Smooth muscle cell (in vitro differentiated cells): ENCODE measurements around the gene FGD4. TPM values are rescaled to one million over a fixed set of nuclear protein-coding genes. Genes with fewer than 3 reads are reported as not detected.
"Not testable (repeated sequence)": the region's sequence is repeated elsewhere in the genome, so short reads cannot be mapped to it uniquely, and the experiment has no call there.

Experiments used
- DNase-seq: peaks from one replicate; lab custom pipeline; 2025; ENCODE audit not compliant: unreplicated experiment; lab: John Stamatoyannopoulos, UW
- H2AFZ ChIP-seq: fragments of 200-600 bp; sonication (generic); 2 replicates; pipeline ENCODE4 v1.6.0; 2016; ENCODE audit warnings: antibody characterized with exemption, low read depth, mild to moderate bottlenecking
- H3F3A ChIP-seq: fragments of 200-600 bp; sonication (generic); 2 replicates; pipeline ENCODE4 v1.6.0; 2017; ENCODE audit warnings: antibody characterized with exemption, low read depth
- H3K27ac ChIP-seq: fragments of 200-600 bp; sonication (generic); 2 replicates; pipeline ENCODE4 v1.5.1; 2016; ENCODE audit warnings: low read depth, mild to moderate bottlenecking
- H3K27me3 ChIP-seq: fragments of 200-600 bp; sonication (generic); 2 replicates; pipeline ENCODE4 v1.6.1; 2016; ENCODE audit warnings: low read depth, mild to moderate bottlenecking
- H3K36me3 ChIP-seq: fragments of 200-600 bp; sonication (generic); 2 replicates; pipeline ENCODE4 v1.5.1; 2016; ENCODE audit warnings: low read depth
- H3K4me1 ChIP-seq: fragments of 200-600 bp; sonication (generic); 2 replicates; pipeline ENCODE4 v1.5.1; 2016; ENCODE audit warnings: low read depth
- H3K4me2 ChIP-seq: fragments of 200-600 bp; sonication (generic); 2 replicates; pipeline ENCODE4 v1.6.0; 2016; ENCODE audit warnings: mild to moderate bottlenecking
- H3K4me3 ChIP-seq: fragments of 200-600 bp; sonication (generic); 2 replicates; pipeline ENCODE4 v1.5.1; 2016; ENCODE audit warnings: mild to moderate bottlenecking
- H3K79me2 ChIP-seq: fragments of 200-600 bp; sonication (generic); 2 replicates; pipeline ENCODE4 v1.6.0; 2016; ENCODE audit warnings: low read depth, mild to moderate bottlenecking
- H3K9ac ChIP-seq: fragments of 200-600 bp; sonication (generic); 2 replicates; pipeline ENCODE4 v1.6.0; 2016; ENCODE audit warnings: low read depth
- H3K9me3 ChIP-seq: fragments of 200-600 bp; sonication (generic); replicated peaks from 2 replicates; pipeline ENCODE4 v1.5.1; 2016; ENCODE audit warnings: low read depth
- H4K20me1 ChIP-seq: fragments of 200-600 bp; sonication (generic); 2 replicates; pipeline ENCODE4 v1.6.0; 2016; ENCODE audit warnings: low read depth
- WGBS: methylation state at CpG from one replicate; pipeline ENCODE4 v1.1.7; 2016; ENCODE audit warnings: low lambda C conversion rate; 5-methylcytosine and 5-hydroxymethylcytosine counted together
- polyA plus RNA-seq: library from polyadenylated mRNA; unstranded; fragments of >200 nt; fragmentation: Nextera tagmentation; extraction: Ambion mirVana; gene quantifications from 2 replicates; pipeline ENCODE4 v1.2.1, GENCODE V29; 2016
- total RNA-seq: library from RNA; depleted of rRNA; stranded (reverse); fragments of >200 nt; gene quantifications from 2 replicates; pipeline ENCODE4 v1.2.3, GENCODE V29; 2014
- TF ChIP-seq, protein P1 (sequence below): fragments of 200-600 bp; sonication (generic); IDR thresholded peaks from 2 replicates; pipeline ENCODE4 v1.5.1; 2017; ENCODE audit warnings: borderline replicate concordance, mild to moderate bottlenecking, antibody characterized with exemption; ENCODE audit not compliant: insufficient read depth, poor library complexity, severe bottlenecking

FGD4 gene
- total and polyA plus RNA-seq, 2 experiments from 2014 or later: 0.42 to 5.8 TPM

- no peaks in the 10 kb centered on the region for H3F3A ChIP-seq
- peaks cover 7% of the 10 kb centered on the region for H3K4me1 ChIP-seq
- H3K9ac ChIP-seq: no peak overlapping the region
- H2AFZ ChIP-seq: no peak overlapping the region
- H3K27me3 ChIP-seq: no peaks in the 10 kb centered on the region
- H3K36me3 ChIP-seq: no peaks in the 10 kb centered on the region
- H4K20me1 ChIP-seq: no peaks in the 10 kb centered on the region
- H3K9me3 ChIP-seq: no peaks in the 10 kb centered on the region
- H3K4me2 ChIP-seq: no peak overlapping the region
- no peak overlapping the region for H3K4me3 ChIP-seq
- 85% methylated on average over 2 of the region's 2 CpGs for WGBS
- no peak overlapping the region for H3K27ac ChIP-seq
- no peak for DNase-seq
- no peaks in the 10 kb centered on the region for H3K79me2 ChIP-seq
- TF ChIP-seq, protein P1, sequence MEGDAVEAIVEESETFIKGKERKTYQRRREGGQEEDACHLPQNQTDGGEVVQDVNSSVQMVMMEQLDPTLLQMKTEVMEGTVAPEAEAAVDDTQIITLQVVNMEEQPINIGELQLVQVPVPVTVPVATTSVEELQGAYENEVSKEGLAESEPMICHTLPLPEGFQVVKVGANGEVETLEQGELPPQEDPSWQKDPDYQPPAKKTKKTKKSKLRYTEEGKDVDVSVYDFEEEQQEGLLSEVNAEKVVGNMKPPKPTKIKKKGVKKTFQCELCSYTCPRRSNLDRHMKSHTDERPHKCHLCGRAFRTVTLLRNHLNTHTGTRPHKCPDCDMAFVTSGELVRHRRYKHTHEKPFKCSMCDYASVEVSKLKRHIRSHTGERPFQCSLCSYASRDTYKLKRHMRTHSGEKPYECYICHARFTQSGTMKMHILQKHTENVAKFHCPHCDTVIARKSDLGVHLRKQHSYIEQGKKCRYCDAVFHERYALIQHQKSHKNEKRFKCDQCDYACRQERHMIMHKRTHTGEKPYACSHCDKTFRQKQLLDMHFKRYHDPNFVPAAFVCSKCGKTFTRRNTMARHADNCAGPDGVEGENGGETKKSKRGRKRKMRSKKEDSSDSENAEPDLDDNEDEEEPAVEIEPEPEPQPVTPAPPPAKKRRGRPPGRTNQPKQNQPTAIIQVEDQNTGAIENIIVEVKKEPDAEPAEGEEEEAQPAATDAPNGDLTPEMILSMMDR: no peak
These were observed 110.2 kb downstream of the FGD4 start for GRCh38 chr12:32509328-32510091.

GRCh38 chr12:32511976-32512375, 112.6 kb downstream of the FGD4 start:
- H3K36me3 ChIP-seq, H3K4me2 ChIP-seq, H3K9me3 ChIP-seq, H3K9ac ChIP-seq, H3K27ac ChIP-seq, H3F3A ChIP-seq, H2AFZ ChIP-seq, H3K4me3 ChIP-seq, H3K27me3 ChIP-seq, DNase-seq, H4K20me1 ChIP-seq, H3K79me2 ChIP-seq: not testable (repeated sequence)
- WGBS: 98% methylated on average over 7 of the region's 7 CpGs
- H3K4me1 ChIP-seq: peaks cover 24% of the 10 kb centered on the region

- 100% methylated on average over 2 of the region's 2 CpGs for WGBS
- Histone ChIP-seq H3K27ac (no peak overlapping the region), H3K9me3 (no peaks in the 10 kb centered on the region)
These were observed 113.0 kb downstream of the FGD4 start for GRCh38 chr12:32512379-32512778.

GRCh38 chr12:32512910-32513309, 113.6 kb downstream of the FGD4 start:
- no peaks in the 10 kb centered on the region for H3K27me3 ChIP-seq
- H3K9ac ChIP-seq: no peak overlapping the region
- TF ChIP-seq, protein P1: no peak
- no peaks in the 10 kb centered on the region for H3K9me3 ChIP-seq
- DNase-seq: no peak
- peaks cover 24% of the 10 kb centered on the region for H3K4me1 ChIP-seq
- H3K36me3 ChIP-seq: no peaks in the 10 kb centered on the region
- H3K79me2 ChIP-seq: no peaks in the 10 kb centered on the region
- H3K4me3 ChIP-seq: no peak overlapping the region
- no peak overlapping the region for H2AFZ ChIP-seq
- no peak overlapping the region for H3K27ac ChIP-seq
- no peaks in the 10 kb centered on the region for H4K20me1 ChIP-seq
- WGBS: 96% methylated on average over 2 of the region's 2 CpGs
- H3K4me2 ChIP-seq: no peak overlapping the region
- no peaks in the 10 kb centered on the region for H3F3A ChIP-seq

More at GRCh38 chr12:32512379-32512778, 113.0 kb downstream of the FGD4 start:
- DNase-seq: no peak
- TF ChIP-seq, protein P1: no peak
- Histone ChIP-seq H4K20me1 (no peaks in the 10 kb centered on the region), H3K36me3 (no peaks in the 10 kb centered on the region), H3K79me2 (no peaks in the 10 kb centered on the region), H3F3A (no peaks in the 10 kb centered on the region), H3K4me1 (peaks cover 24% of the 10 kb centered on the region), H2AFZ (no peak overlapping the region), H3K27me3 (no peaks in the 10 kb centered on the region), H3K9ac (no peak overlapping the region), H3K4me3 (no peak overlapping the region), H3K4me2 (no peak overlapping the region)
